HepG2 (cell line): ENCODE measurements around the gene CDH23.

Source experiments
- CHCHD3 ChIP-seq: sonication (generic); formaldehyde crosslinking; IDR thresholded peaks from 2 replicates; pipeline ENCODE4 v1.8.0; 2022; ENCODE audit warnings: mild to moderate bottlenecking, missing genetic modification reagents, moderate library complexity
- EP300 ChIP-seq, 3 experiments: sonication (generic) in 1 of 3; formaldehyde crosslinking in 1 of 3; IDR thresholded peaks; 2 replicates each; pipeline versions ENCODE4 v1.5.1 to v1.6.1; 2011 to 2020; ENCODE audit warnings: low read depth in 2 of 3, low read length in 2 of 3, borderline replicate concordance in 1 of 3, improper control_type of control experiment in 1 of 3, mild to moderate bottlenecking in 1 of 3, missing genetic modification reagents in 1 of 3, moderate library complexity in 1 of 3
- MATR3 ChIP-seq: sonication (generic); formaldehyde crosslinking; IDR thresholded peaks from 2 replicates; pipeline ENCODE4 v1.4.0; 2020; ENCODE audit warnings: missing genetic modification reagents
- MTA3 ChIP-seq: sonication (generic); formaldehyde crosslinking; IDR thresholded peaks from 2 replicates; pipeline ENCODE4 v1.4.0; 2020; ENCODE audit warnings: missing genetic modification reagents
- ZBTB20 ChIP-seq: sonication (generic); formaldehyde crosslinking; IDR thresholded peaks from 2 replicates; pipeline ENCODE4 v1.8.1; 2023; ENCODE audit warnings: missing genetic modification reagents, low read depth, mild to moderate bottlenecking, borderline replicate concordance
- ZBTB34 ChIP-seq: sonication (generic); formaldehyde crosslinking; IDR thresholded peaks from 2 replicates; pipeline ENCODE4 v1.8.0; 2022; ENCODE audit warnings: mild to moderate bottlenecking, missing genetic modification reagents
- ZBTB8A ChIP-seq: sonication (generic); formaldehyde crosslinking; IDR thresholded peaks from 2 replicates; pipeline ENCODE4 v1.4.0; 2020; ENCODE audit warnings: mild to moderate bottlenecking, low read depth, missing genetic modification reagents, borderline replicate concordance
- ZMAT5 ChIP-seq: sonication (generic); formaldehyde crosslinking; IDR thresholded peaks from 2 replicates; pipeline ENCODE4 v1.5.0; 2020; ENCODE audit warnings: mild to moderate bottlenecking, low read depth, missing genetic modification reagents, borderline replicate concordance
- ZNF274 ChIP-seq: sonication (generic); formaldehyde crosslinking; IDR thresholded peaks from 2 replicates; pipeline ENCODE4 v1.5.1; 2020; ENCODE audit warnings: mild to moderate bottlenecking, missing genetic modification reagents
- ZNF556 ChIP-seq: sonication (generic); formaldehyde crosslinking; IDR thresholded peaks from 2 replicates; pipeline ENCODE4 v1.4.0; 2020; ENCODE audit warnings: mild to moderate bottlenecking, missing genetic modification reagents, borderline replicate concordance

- TF ChIP-seq ZNF274 (CRISPR knock-in tag) (no peak), ZBTB8A (CRISPR knock-in tag) (no peak), ZNF556 (CRISPR knock-in tag) (no peak), CHCHD3 (CRISPR knock-in tag) (no peak), ZBTB34 (CRISPR knock-in tag) (no peak), MATR3 (CRISPR knock-in tag) (no peak), ZMAT5 (CRISPR knock-in tag) (no peak), MTA3 (no peak), EP300 (IDR thresholded peaks at IDR 0.05; ENCODE audit: low read depth in 2 of 2, low read length in 2 of 2) (no peak), EP300 (CRISPR knock-in tag; IDR thresholded peaks at IDR 0.05; ENCODE audit: borderline replicate concordance) (no peak), ZBTB20 (CRISPR knock-in tag) (no peak)
Measured at GRCh38 chr10:71847418-71847817, 450.7 kb downstream of the CDH23 start.
